Posterior cingulate gyrus (tissue), 11 donors: Measurements from ENCODE around the gene KAT8.
"Not testable (repeated sequence)": the region's sequence is repeated elsewhere in the genome, so short reads cannot be mapped to it uniquely, and the experiment has no call there.

Experiments
- DNase-seq, 10 donors: peaks; one replicate each; pipeline versions ENCODE4 v3.0.0 to v3.0.0-alpha.2; 2020 to 2021; ENCODE audit warnings: mixed read lengths in 3 of 10
- intact Hi-C: fragments of 100-400 bp; cut with DNase I; formaldehyde crosslinking; loops from one replicate; pipeline ENCODE4 v1.15.1; 2023

KAT8 gene

DNA sequence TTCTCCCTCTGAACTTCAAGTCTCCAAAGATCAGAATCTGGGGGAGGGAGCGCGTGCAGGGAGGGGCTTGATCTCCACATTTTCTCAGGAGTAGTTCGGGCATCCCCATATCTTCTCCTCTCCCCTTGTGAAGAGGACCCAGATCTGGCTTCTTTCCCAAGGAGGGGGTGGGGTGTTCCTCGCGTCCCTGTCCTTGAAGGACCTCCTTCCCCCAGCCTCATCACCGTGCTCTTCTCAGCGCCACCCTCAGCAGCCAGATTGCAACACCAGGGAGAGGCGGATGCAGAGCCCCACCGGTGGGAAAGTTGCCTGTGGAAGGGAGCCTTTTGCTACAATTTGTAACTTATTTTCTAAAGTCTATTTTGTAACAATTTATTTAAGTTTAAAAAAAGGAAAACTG is 34.4 kb upstream of the KAT8 start:
- peak in 1 of 10 donors; percentile 30 for DNase-seq
- intact Hi-C loops = no loop called here

DNA sequence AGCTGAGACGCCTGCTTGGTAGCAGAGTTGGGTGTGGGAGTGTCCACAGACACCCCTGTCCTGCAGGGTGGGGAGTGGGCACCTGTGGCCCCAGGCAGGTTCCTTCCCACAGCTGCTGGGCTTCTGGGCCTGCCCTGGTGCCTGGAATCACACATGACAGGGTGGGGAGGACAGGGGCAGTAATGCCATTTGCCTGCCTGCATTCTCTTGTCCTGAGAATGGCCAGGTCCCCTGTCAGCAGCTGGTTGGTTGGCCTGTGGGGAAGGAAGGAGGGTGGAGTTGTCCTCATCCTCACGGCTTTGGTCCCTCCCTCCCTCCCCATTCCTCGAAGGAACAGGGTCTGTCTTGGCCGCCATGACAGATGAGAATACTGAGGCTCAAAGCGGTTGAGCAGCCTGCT is 33.9 kb upstream of the KAT8 start:
- peak in 1 of 10 donors; percentile 69 for DNase-seq
- intact Hi-C loops = no loop called here

DNA sequence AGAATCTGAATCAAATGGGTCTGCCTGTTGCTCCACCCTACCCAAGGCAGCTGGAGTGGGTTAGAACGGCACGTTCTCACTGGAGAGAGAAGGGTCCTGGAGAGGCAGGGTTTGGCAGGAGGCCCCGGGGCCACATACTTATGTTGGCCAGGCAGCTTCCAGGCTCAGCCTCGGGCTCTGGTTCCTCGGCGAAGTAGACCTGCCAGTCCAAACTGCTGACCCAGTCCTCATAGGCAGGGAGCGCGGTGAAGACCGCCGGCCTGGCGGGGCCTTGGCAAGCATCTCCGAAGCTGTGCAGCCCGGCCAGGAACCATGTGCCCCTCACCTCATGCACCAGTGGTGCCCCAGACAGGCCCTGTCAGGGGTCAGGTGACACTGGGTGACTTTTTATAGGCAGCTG is 33.5 kb upstream of the KAT8 start:
- peak in 1 of 10 donors; percentile 8 for DNase-seq
- intact Hi-C loops = no loop called here

DNA sequence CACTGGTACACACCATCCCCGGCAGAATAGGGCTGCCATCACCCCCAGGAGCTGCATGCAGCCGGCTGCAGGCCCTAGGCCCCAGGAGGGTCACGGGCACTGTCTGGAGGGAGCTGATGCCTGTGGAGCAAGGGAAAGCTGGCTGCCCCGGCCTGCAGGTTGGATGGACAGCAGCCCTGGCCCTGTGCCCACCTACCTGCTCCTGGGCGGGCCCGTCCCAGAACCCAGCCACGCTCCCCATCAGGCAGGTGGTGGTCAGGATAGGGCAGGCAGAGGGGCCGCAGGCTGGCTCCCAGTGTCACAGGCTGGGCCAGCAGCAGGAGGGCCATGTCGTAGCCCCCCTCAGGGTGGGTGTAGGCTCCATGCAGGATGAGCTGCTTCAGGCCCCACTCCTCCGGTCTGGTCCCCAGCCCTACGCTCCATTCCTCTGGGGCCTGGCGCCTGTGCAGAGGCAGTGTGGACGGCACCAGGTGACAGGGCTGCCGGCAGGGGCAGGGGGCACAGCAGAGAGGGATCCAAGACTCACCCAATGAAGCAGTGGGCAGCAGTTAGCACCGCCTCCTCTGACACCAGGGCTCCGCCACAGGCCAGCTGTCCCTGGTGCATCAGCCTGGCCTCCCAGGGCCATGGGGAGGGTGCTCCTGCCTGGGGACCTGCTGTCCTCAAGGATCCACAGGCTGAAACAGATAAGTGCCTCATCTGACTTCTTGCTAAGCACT is 32.7 kb upstream of the KAT8 start:
- intact Hi-C loops = no loop called here
- DNase-seq = peak in 1 of 10 donors; percentile 15

DNA sequence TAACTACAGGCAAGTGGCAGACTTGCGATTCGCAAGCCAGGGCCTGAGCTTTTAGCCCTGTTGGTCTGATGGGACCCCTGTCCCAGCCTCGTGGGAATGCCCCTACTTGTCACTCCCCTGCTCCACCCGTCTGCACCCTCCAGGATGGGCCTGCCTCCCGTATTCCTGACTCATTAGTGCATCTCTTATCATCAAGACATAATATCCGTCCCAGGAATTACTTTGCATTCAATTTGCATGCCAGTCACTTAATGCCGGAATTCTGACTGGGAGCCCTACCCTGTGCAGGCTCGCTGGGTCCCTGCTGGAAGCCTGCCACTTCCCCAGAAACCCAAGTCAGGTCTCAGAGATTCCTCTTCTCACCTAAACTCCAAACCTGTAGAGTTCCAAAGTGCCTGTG is 32.1 kb upstream of the KAT8 start:
- intact Hi-C loops = no loop called here
- peak in 2 of 10 donors; percentile 51 to 69 for DNase-seq

DNA sequence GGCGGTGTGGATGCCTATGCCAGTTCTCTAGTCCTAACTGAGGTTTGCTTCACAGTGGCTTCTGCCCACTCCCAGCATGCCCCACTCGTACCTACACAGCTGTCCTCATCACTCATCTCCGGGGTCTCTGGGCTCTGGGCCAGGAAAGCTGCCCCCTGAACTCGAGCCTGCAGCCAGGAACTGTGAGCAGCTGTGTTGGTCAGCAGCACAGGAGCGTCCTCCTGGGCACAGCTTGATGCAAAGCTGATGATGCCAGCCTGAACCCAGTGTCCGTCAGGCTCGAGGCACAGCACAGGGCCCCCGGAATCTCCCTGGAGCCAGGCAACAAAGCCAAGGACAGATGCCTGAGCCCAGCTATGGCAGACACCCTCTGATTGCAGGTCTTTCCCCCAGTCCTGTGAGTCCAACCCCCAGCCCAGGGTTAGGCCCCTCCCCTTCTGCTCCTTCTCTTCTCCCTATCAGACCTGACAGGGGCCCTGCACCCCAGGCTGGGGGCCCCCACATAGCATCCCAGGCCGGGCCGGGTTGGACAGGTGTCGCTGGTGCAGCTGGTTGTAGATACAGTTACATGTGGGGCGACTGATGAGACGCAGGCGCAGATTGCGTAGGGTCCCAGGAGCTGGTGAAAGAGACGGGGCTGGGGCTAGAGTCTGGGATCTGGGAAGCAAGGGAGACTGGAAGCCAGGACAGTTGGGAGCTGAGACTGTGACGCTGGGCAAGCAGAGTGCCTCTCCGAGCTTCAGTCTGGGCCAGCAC is 31.4 kb upstream of the KAT8 start:
- peak in 1 of 10 donors; percentile 67 for DNase-seq
- intact Hi-C loops = no loop called here

DNA sequence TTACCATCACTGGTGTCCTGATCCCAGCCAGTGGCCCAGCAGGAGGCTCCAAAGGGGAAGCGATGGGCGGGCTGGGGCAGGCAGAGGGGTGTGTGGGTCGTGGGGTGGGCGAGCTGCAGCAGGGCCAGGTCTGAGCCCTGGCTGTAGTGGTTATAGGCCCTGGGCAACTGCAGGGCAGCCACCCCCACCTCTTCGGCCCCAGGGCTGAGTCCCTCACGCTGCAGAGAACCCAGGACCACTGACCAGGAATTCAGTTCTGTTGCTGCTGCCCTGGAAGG is 30.9 kb upstream of the KAT8 start:
- DNase-seq = no peak
- intact Hi-C loops = no loop called here

DNA sequence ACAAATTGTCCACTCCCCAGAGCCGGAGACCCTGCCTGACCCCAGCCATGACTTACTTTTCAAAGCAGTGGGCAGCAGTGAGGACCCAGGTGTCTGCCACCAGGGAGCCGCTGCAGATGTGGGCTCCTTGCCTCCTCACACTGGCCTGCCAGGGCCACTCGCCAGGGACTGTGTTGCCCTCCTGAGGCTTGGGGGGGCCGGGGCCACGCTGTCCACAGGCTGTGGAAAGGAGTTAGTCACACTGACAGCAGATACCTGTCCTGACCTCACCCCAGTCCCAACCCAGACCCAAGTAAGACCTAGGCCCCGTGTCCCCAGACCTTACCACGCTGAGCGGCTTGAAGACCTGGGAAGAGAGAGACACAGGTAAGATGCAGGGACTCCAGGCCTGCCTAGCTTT is 30.0 kb upstream of the KAT8 start:
- intact Hi-C loops = no loop called here
- DNase-seq = peak in 1 of 10 donors; percentile 49

DNA sequence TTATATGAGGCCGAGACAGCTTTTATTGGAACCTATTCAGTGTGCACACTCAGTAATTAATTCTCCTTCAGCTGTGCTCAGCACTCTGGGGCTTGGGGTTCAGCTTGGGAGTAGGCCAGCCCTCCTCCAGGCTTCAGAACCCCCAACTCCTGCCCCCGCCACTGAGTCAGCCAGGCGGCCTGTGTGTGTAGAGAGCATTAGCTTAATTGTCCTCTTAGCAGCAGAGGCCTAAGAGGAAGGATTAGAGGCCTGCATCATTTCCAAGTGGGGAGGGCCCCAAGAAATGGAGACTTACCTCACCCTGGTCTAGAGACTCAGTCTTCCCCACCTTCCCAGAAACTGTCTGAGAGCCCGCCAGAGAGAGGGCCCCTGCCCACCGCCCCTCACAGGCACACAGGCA is 29.5 kb upstream of the KAT8 start:
- peak in 1 of 10 donors; percentile 21 for DNase-seq
- intact Hi-C loops = no loop called here

DNA sequence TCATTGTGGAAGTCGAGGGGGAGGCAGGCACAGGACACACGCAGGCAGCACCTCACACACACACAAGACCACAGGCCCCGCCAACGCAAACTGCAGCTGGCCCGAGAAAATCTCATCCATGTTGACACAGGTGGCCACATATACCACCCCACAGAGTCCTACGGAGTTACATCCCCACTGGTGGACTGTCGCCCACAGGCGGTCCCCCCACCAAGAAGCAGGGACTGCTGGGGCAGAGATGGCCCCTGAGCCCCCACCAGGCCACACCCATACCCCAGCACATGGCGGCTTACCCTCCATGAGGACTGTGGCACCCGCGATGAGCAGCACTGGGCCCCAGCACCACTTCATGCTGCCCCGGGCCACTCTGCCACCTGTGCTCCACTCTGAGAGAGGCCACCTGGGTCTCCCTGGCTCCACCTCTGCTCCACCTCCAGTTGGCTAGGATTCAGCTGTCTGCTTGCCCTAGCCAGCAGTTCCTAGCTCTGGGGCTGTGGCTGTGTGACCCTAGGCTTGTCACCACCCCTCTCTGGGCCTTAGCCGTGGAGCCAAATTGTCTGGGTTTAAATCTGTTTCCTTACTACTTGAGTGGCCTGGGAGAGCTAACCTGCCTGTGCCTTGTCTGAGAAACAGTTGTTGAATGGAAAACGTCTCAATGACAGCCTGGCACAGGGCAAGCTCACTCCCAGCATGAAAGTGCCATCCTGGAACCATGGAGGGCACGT is 28.8 kb upstream of the KAT8 start, which contains the start of gene PRSS53:
TSS of gene PRSS53 (minus strand) at position 485 of the 725 bp plus-strand sequence. CDS start at position 351, 134 bp downstream.
- DNase-seq = peak in 1 of 10 donors; percentile 52
- intact Hi-C loops = no loop called here

DNA sequence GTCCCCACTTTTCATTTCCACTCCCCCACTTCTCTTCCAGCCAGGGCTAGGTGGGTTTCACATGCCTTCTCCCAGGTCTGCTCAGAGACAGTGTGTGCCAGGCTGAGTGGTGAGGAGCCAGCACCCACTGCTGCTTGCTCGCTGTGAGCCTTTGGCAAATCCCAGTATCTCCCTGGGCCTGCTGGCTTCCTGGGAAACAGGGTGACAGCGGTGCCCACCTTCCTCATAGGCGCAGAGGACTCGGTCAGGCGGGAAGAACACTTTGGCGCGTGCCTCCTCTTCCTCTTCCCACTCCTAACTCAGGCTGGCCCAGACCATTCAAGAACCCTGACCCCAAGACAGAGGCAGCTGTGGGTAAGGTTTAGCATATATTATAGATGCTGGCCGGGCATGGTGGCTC is 28.3 kb upstream of the KAT8 start:
- DNase-seq = peak in 1 of 10 donors; percentile 47
- intact Hi-C loops = no loop called here

DNA sequence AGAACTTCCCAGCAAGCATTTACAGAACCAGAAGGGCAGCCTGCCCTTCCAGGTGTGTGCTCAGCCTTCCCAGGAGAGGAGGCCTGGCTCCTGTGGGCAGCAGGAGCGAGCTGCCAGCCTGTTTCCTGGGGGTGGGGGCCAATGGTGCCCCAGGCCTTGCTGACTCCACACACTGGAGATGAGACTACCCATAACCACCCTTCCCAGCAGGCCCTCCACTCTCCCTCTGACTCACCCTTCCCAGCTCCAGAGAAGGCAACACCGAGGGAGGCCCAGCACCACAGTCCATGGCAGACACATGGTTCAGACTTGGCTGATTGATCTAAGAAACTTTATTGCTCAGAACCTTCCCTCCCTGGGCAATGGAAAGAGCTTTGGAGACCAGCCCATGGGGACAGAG is 26.9 kb upstream of the KAT8 start:
- intact Hi-C loops = no loop called here
- DNase-seq = peak in 1 of 10 donors; percentile 35

DNA sequence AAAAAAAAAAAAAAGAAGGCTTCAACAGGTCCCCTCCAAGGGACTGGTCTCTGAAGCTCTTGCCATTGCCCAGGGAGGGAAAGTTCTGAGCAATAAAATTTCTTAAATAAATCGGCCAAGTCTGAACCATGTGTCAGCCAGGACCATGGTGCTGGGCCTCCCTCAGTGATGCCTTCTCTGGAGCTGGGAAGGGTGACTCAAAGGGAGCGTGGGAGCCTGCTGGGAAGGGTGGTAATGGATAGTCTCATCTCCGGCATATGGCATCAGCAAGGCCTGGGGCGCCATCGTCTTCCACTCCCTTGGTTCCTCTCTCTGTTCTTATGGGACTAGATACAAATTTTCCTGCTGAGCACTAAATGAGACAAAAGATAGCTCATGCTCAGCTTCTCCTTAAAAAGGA is 25.1 kb upstream of the KAT8 start:
- intact Hi-C loops = no loop called here
- DNase-seq = peak in 2 of 10 donors; percentile 53 to 87

DNA sequence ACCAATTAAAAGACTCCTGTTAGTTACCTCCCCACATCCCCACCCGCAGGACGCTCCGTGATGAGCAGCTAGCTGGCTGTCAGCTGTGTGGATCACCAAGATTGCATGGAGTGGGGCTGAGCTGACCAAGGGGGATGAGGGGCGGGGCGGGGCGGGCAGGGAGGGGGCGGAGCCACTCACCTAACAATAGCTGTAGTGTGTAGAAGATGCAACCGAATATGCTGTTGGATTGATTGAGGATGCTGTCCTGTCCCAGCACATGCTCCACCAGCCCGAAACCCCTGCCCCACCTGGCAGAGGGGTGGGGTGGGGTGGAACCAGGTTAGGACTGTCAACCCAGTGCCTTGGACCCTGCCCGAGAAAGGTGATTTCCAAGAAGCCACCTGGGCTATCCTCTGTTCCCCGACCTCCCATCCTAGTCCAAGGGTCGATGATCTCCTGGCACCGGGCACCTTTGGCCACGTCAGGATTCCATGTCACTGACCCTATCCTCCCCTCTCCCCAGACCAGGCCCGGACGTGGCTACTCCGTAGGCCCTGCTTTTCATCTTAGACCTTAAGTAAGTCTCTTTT is 24.2 kb upstream of the KAT8 start:
- peak in 4 of 10 donors; percentile 32 to 76 (median 51) for DNase-seq
- intact Hi-C loops = no loop called here

DNA sequence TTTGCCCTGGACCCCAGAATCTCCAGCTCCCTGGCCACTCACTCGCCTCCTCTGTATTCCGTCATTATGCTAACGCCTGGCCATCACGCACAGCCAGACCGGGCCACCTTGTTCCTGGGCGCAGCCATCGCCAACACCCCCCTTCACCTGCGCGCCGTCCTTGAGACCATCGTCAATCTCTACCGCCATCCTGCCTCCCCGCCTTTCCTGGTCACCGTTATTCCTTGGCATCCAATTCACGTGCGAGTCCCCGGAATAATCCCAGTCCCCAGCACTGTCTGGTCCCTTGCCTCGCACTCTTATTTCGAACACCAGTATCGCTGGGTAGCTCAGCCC is 23.4 kb upstream of the KAT8 start:
- intact Hi-C loops = loop anchor here (1.0 kb wide), 1 partner anchor 48 kb away; no protein-coding TSS in a partner anchor
- peak in 1 of 10 donors; percentile 81 for DNase-seq

DNA sequence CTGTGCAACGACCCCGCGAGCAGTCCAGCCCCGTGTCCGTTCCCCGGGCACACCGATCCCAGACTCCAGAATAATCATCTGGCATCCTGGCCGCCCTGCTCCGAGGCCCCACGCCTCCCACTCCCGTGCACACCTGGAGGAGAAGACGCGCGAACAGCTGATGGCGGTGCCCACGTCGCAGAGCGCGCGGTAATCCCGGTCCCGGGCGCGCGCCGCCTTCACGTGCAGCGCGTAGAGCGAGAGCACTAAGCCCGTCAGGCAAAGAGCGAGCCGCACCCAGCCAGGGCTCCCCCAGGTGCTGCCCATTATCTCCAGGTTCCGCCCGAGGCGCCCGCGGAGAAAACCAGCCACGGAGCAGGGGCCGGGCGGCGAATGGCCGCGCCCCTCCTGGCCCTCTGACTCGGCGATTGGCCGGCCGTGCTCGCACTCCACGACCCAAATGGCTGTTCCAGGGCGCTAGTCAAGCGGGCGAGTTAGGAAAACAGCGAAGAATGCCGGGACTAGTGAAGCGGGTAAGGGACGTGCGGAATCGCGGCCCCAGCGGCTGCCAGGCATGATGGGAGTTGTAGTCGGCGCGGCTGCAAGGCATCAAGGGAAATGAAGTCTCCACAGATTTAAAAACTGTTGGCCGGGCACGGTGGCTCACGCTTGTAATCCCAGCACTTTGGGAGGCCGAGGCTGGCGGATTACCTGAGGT is 22.9 kb upstream of the KAT8 start, which contains the start of gene VKORC1:
TSS of gene VKORC1 (minus strand) at position 374 of the 697 bp plus-strand sequence. CDS start at position 306, 68 bp downstream.
- intact Hi-C loops = loop anchor here (1.0 to 5.0 kb wide), 2 partner anchors 48 to 107 kb away; partner anchors contain the start of gene HSD3B7
- DNase-seq = peak; percentile 90 to 99 (median 94)

DNA sequence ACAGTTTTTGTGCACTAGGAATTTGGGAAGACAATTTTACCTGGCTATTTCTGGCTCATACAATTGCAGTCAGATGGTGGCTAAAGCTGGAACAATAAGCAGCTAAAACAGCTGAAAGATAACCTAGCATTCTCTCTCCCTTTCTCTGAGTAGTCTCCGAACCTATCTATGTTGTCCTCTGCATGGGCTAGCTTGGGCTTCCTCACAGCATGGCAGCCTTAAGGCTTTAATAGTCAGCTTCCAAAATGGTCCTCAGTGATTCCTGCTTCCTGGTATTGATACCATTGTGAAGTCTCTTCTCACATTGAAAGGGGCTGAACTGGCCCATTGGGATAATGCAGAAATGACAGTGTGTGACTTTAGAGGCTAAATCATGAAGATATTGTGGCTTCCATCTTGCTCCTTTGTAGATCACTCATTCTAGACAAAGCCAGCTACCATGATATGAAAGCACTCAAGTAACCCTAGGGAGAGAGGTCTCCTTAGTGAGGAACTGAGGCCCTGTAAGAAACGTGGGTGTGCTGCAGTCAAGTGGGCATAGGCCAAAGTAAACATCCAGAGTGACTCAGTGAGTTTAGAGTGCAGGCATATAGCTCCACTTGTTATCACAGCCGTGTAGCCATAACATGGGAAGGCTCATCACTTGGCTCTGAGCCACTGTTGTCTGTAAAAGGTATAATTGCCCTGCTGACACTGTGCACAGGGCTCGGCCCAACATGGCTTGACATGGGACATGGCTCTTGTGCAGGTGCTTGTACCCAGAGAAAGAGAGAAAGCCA is 17.4 kb upstream of the KAT8 start:
- intact Hi-C loops = loop anchor here (5.0 kb wide), 1 partner anchor 113 kb away; the partner anchor contains the start of gene HSD3B7
- DNase-seq = no peak

DNA sequence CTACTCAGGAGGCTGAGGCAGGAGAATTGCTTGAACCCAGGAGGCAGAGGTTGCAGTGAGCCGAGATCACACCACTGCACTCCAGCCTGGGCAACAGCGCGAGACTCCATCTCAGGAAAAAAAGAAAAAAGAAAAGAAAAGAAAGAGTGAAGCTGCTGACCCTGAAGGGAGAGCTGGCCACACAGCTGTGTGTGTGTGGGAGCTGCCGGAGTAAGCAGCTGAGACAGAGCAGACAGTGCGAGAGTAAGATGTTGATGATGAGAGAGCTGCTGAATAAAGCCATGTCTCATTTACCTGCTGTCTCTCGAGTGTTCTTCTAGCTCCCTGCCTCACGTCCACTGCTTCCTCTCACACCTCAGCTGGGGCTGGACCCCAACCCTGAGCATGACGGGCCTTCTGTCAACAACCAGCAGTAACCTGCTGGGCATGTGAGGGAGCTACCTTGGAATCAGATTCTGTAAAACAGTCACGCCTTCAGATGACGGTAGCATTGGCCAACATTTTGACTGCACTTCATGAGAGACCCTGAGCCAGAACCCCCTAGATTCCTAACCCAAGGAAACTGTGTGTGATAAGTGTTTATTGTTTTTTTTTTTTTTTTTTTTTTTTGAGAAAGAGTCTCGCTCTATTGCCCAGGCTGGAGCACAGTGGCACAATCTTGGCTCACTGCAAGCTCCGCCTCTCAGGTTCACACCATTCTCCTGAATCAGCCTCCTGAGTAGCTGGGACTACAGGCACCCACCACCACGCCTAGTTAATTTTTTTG is 16.4 kb upstream of the KAT8 start:
- DNase-seq = not testable (repeated sequence)

More for the DNA sequence above, 16.4 kb upstream of the KAT8 start:
- intact Hi-C loops = not testable (repeated sequence)
